GM19324 (cell line): ENCODE results near the gene TIMM17A.

Experiments used
- ATAC-seq: cut with Tn5 transposase; IDR thresholded peaks from one replicate; pipeline ENCODE4 v1.9.1; 2021; ENCODE audit warnings: mild to moderate bottlenecking, moderate library complexity; ENCODE audit not compliant: unreplicated experiment, low FRiP score

The TIMM17A gene

GRCh38 chr1:201982623-201983379 is 27.5 kb downstream of the TIMM17A start, which contains the start of gene RNPEP:
RNPEP (plus strand) TSS chr1:201982648; CDS start chr1:201982667, 19 bp downstream.
- peak; percentile 77 for ATAC-seq

- no peak for ATAC-seq
These were observed 28.1 kb downstream of the TIMM17A start for GRCh38 chr1:201983380-201983805.

GRCh38 chr1:201984446-201984845 is 29.1 kb downstream of the TIMM17A start:
- ATAC-seq = no peak

- ATAC-seq = no peak
These were observed 30.1 kb downstream of the TIMM17A start for GRCh38 chr1:201985355-201985754.

GRCh38 chr1:201988601-201989000 is 33.3 kb downstream of the TIMM17A start:
- ATAC-seq = no peak

- ATAC-seq = no peak
These were observed 34.2 kb downstream of the TIMM17A start for GRCh38 chr1:201989354-201990128.

GRCh38 chr1:201990427-201990826 is 35.1 kb downstream of the TIMM17A start:
- no peak for ATAC-seq

GRCh38 chr1:201999625-202000238 is 44.4 kb downstream of the TIMM17A start:
- no peak for ATAC-seq

GRCh38 chr1:202002507-202002906 is 47.2 kb downstream of the TIMM17A start:
- ATAC-seq = no peak

GRCh38 chr1:202004711-202005110 is 49.4 kb downstream of the TIMM17A start:
- no peak for ATAC-seq

GRCh38 chr1:202005958-202006357 is 50.7 kb downstream of the TIMM17A start:
- ATAC-seq = no peak

- no peak for ATAC-seq
These were observed 52.0 kb downstream of the TIMM17A start for GRCh38 chr1:202007304-202007703.

- ATAC-seq = no peak
These were observed 52.6 kb downstream of the TIMM17A start for GRCh38 chr1:202007805-202008489.

GRCh38 chr1:202009326-202010179 is 54.2 kb downstream of the TIMM17A start:
- peak; percentile 34 for ATAC-seq

- ATAC-seq = peak; percentile 70
These were observed 55.1 kb downstream of the TIMM17A start, which contains the start of gene ELF3 for GRCh38 chr1:202010180-202011015. ELF3 (plus strand) TSS chr1:202010587; CDS start chr1:202011137, 550 bp downstream.

- ATAC-seq = no peak
These were observed 56.7 kb downstream of the TIMM17A start for GRCh38 chr1:202011994-202012393.

- ATAC-seq = no peak
These were observed 57.5 kb downstream of the TIMM17A start for GRCh38 chr1:202012544-202013478.

GRCh38 chr1:202013603-202014002 is 58.3 kb downstream of the TIMM17A start:
- ATAC-seq = no peak
